ENCODE measurements around the gene LMAN1L. TPM values are rescaled to one million over a fixed set of nuclear protein-coding genes. Genes with fewer than 3 reads are reported as not detected.

Gene LMAN1L
- total RNA-seq, 1 experiment from 2014 or later: not detected

DNA sequence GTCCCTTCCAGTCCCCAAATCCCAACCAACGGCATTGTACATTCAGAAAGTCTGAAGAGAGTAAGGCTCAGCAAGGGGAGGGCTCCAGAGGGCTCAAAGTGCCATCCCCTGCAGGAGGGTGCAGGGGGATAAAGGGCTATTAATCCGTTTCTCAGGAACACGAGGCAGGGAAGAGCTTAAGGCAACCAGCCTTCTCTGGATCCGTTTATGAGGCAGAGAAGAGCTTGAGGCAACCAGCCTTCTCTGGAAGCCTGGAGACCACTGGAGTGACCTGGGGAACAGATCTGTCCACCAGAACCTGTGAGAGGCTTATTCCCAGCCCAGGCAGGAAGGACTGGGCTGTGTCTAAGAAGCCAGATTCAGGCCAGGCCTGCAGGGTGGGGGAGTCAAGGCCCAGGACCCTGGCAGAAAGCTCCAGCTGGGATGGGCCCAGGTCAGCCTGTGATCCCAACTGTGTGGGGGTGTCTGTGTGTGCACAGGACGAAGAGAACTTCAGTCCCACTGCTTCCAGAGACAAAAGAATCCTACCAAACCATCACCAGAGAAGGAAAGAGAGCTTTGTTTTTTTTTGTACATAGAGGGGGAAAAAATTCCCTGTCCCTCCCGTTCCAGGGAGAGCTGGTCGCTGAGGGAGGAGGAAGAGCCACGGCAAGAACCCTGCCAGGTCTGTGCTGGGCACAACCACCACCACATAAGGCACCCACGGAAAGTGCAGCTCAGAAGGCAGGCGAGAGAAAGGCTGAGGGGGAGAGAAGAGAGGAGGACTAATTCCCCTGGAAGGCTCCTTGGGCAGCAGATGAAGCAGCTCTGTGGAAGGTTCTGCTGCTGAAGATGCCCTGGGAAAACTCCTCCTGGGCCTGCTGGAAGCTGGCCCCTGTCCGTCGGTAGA is 31.9 kb downstream of the LMAN1L start:
- Histone ChIP-seq H2BK5ac (ENCODE audit: insufficient read length, low read length) (no peak overlapping the region), H3T11ph (ENCODE audit: low read length) (no peak overlapping the region), H3K18ac (ENCODE audit: insufficient read length, low read depth, low read length) (no peak overlapping the region), H2BK20ac (ENCODE audit: low read depth, low read length, poor library complexity, severe bottlenecking) (no peak overlapping the region), H2BK120ac (ENCODE audit: low read depth, low read length, poor library complexity, severe bottlenecking) (no peak overlapping the region), H3K14ac (ENCODE audit: insufficient read depth, low read length) (no peak overlapping the region; the same call in 1 of the 2 replicates), H4K20me1 (ENCODE audit: control insufficient read depth, insufficient read depth, insufficient read length) (no peaks in the 10 kb centered on the region), H4K5ac (ENCODE audit: insufficient read length, low read depth, low read length) (no peak overlapping the region), H3K56ac (ENCODE audit: insufficient read length, low read depth, low read length) (no peak overlapping the region), H3K79me2 (ENCODE audit: insufficient read depth, low read length) (no peaks in the 10 kb centered on the region), H2BK15ac (ENCODE audit: low read depth, low read length) (0 out of 2 replicates have a peak overlapping the region, but pooled peaks have one; percentile 29), H2BK12ac (ENCODE audit: insufficient read length, low read depth, low read length) (no peak overlapping the region), H3K27me3 (ENCODE audit: insufficient read depth, low read length) (no peaks in the 10 kb centered on the region), H3K79me1 (ENCODE audit: insufficient read depth, low read depth, low read length, poor library complexity, severe bottlenecking) (no peaks in the 10 kb centered on the region), H3K27ac (ENCODE audit: insufficient read length, low read depth, low read length) (no peak overlapping the region), H2AFZ (ENCODE audit: low read length) (no peak overlapping the region), H2AK5ac (ENCODE audit: insufficient read length, low read length) (no peak overlapping the region), H3K23ac (ENCODE audit: insufficient read length, low read depth, low read length) (no peak overlapping the region), H4K91ac (ENCODE audit: insufficient read length, low read depth, low read length) (no peak overlapping the region), H3K4me2 (ENCODE audit: insufficient read depth, insufficient read length, low read length) (no peak overlapping the region), H3K23me2 (ENCODE audit: insufficient read length, low read depth, low read length, poor library complexity, severe bottlenecking) (peaks cover 6% of the 10 kb centered on the region), H3K9me3 (ENCODE audit: control insufficient read depth, low read depth, low read length) (no peaks in the 10 kb centered on the region), H3K4ac (ENCODE audit: low read depth, low read length) (no peak overlapping the region), H3K4me1 (ENCODE audit: insufficient read depth, low read length) (no peaks in the 10 kb centered on the region; the same call in 1 of the 2 replicates), H3K9ac (ENCODE audit: extremely low read depth, insufficient read length, low read length) (no peak overlapping the region), H4K8ac (replicated peaks; ENCODE audit: insufficient read length, low read depth, low read length) (no peak overlapping the region)
- peaks cover 10 to 50% (median 42%) of the 10 kb centered on the region in 3 experiments for H3K36me3 Mint-ChIP-seq (ENCODE audit: insufficient read depth in 1 of 3, low read depth in 3 of 3)
- H3K27ac Mint-ChIP-seq: peak overlapping the region in 2 of 3 experiments; percentile 29 to 89; a peak in 3 of 7 replicates
- no peaks in the 10 kb centered on the region for H3K27me3 Mint-ChIP-seq (ENCODE audit: low read depth)
- no peaks in the 10 kb centered on the region for H3K9me3 Mint-ChIP-seq
- DNase-seq: no peak
- H3K4me3 Mint-ChIP-seq: peak overlapping the region in 1 of 2 experiments; percentile 46; a peak in 1 of 5 replicates
- H3K4me1 Mint-ChIP-seq: peaks cover 20 to 35% of the 10 kb centered on the region in 2 experiments
- no CpG with 5 or more reads among the region's 12 CpGs for WGBS (ENCODE audit: extremely low coverage, insufficient read length, low lambda C conversion rate)
- no peak for TF ChIP-seq CTCF (conservative IDR thresholded peaks at IDR 0.05)

Data from H9 (cell line).